ENCODE results near the gene HAUS5.
A peak's percentile ranks its signal among the peaks of the same experiment; 100 is the strongest.

- no peak for TF ChIP-seq CTCF (IDR thresholded peaks at IDR 0.05; ENCODE audit: control extremely low read depth in 1 of 3, insufficient read depth in 1 of 3, low read depth in 1 of 3, low read length in 3 of 3)
- TF ChIP-seq E2F6 (IDR thresholded peaks at IDR 0.05): peak; percentile 93
- no peak for TF ChIP-seq EZH2 (IDR thresholded peaks at IDR 0.05; ENCODE audit: low read depth, low read length, severe bottlenecking)
- no peak for TF ChIP-seq NRF1 (IDR thresholded peaks at IDR 0.05; ENCODE audit: low read depth, low read length)
- TF ChIP-seq POLR2AphosphoS5 (IDR thresholded peaks at IDR 0.05; ENCODE audit: low read depth, low read length): peak; percentile 65
- TF ChIP-seq, protein P1, sequence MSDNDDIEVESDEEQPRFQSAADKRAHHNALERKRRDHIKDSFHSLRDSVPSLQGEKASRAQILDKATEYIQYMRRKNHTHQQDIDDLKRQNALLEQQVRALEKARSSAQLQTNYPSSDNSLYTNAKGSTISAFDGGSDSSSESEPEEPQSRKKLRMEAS (IDR thresholded peaks at IDR 0.05): peak; percentile 86
- peak; percentile 100 for TF ChIP-seq JUND (IDR thresholded peaks at IDR 0.05; ENCODE audit: low read length)
- TF ChIP-seq ZNF274 (IDR thresholded peaks at IDR 0.05; ENCODE audit: borderline replicate concordance, extremely low read depth, low read length): no peak
- peak; percentile 37 for TF ChIP-seq TAF7 (optimal IDR thresholded peaks at IDR 0.05; ENCODE audit: borderline replicate concordance, low read depth, low read length)
Measured at GRCh38 chr19:35612559-35613321, at the start of gene HAUS5.
